GM12875 (cell line): ENCODE data around the gene CCDC15.

Experiments used
- H3K4me3 ChIP-seq: one replicate; pipeline ENCODE4 v1.5.1; 2011; ENCODE audit warnings: low read depth, low read length, control low read depth
- CTCF ChIP-seq: IDR thresholded peaks from 2 replicates; pipeline ENCODE4 v1.5.1; 2011; ENCODE audit warnings: low read depth, mild to moderate bottlenecking, control low read depth, inconsistent platforms, low read length, moderate library complexity, borderline replicate concordance; ENCODE audit not compliant: insufficient read depth

The CCDC15 gene

GRCh38 chr11:125073616-125074483, 119.8 kb downstream of the CCDC15 start:
- no peak overlapping the region for H3K4me3 ChIP-seq
- TF ChIP-seq CTCF: no peak

- no peak for TF ChIP-seq CTCF
- no peak overlapping the region for H3K4me3 ChIP-seq
Observed at GRCh38 chr11:125074511-125075241, 120.7 kb downstream of the CCDC15 start.

- H3K4me3 ChIP-seq: no peak overlapping the region
- TF ChIP-seq CTCF: no peak
Observed at GRCh38 chr11:125075242-125075625, 121.2 kb downstream of the CCDC15 start.

- no peak for TF ChIP-seq CTCF
- no peak overlapping the region for H3K4me3 ChIP-seq
Observed at GRCh38 chr11:125075900-125076317, 121.9 kb downstream of the CCDC15 start.

- no peak for TF ChIP-seq CTCF
- H3K4me3 ChIP-seq: no peak overlapping the region
Observed at GRCh38 chr11:125076378-125076945, 122.5 kb downstream of the CCDC15 start.

- H3K4me3 ChIP-seq: no peak overlapping the region
- no peak for TF ChIP-seq CTCF
Observed at GRCh38 chr11:125078016-125078415, 124.0 kb downstream of the CCDC15 start.
